Measurements from ENCODE around the gene ZCCHC8.
"Not testable (repeated sequence)": the region's sequence is repeated elsewhere in the genome, so short reads cannot be mapped to it uniquely, and the experiment has no call there.

Gene ZCCHC8

GRCh38 chr12:122513028-122513427 is 12.3 kb upstream of the ZCCHC8 start:
- not testable (repeated sequence) for DNase-seq (ENCODE audit: extremely low read depth in 1 of 2, low read depth in 1 of 2)

DNA sequence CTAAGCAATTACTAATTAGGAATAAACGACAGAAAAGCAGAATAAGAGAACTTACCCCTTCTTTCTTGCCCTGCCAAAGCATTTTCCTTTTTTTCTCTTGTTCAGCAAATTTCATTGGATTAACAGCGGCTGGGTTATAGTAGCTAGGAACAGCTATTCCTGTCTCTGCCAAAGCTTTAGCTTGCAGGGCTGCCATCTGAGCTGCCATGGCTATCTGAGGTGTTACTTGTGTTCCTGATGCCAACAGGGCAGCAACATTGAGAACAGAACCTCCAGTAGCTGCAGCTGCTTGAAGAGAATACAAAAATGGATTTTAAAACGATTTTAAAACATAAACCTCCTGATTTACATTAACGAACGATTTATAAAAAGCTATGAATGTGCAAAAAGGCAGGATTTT is 7.4 kb upstream of the ZCCHC8 start:
- no peak for DNase-seq (ENCODE audit: extremely low read depth in 1 of 2, low read depth in 1 of 2)

DNA sequence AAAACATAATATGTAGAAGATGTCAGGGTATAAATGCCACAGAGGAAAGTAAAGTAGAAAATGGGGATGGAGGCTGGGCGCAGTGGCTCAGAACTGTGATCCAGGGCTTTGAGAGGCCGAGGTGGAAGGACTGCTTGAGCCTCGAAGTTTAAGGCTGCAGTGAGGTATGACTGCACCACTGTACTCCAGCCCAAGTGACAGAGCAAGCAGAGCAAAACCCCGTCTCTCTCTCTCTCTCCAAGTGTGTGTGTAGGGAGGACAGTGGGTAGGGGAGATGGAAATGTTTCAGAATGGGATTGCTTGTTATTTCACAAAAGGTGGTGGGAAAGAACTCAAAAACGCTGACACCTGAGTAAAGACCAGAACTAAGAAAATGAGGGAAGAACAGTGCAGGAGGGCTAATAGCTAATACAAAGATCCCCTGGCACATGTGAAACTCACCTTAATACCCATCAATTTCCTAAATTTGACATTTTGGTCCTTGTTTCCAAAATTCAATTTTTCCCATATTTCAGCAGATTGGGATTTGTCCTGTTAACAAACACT is 5.7 kb upstream of the ZCCHC8 start:
- no peak for DNase-seq (ENCODE audit: extremely low read depth in 1 of 2, low read depth in 1 of 2)

GRCh38 chr12:122505419-122506051 is 4.8 kb upstream of the ZCCHC8 start:
- no peak for DNase-seq (ENCODE audit: extremely low read depth in 1 of 2, low read depth in 1 of 2)

- DNase-seq (ENCODE audit: extremely low read depth in 1 of 2, low read depth in 1 of 2) = no peak
Observed at GRCh38 chr12:122503783-122504590, 3.3 kb upstream of the ZCCHC8 start.

DNA sequence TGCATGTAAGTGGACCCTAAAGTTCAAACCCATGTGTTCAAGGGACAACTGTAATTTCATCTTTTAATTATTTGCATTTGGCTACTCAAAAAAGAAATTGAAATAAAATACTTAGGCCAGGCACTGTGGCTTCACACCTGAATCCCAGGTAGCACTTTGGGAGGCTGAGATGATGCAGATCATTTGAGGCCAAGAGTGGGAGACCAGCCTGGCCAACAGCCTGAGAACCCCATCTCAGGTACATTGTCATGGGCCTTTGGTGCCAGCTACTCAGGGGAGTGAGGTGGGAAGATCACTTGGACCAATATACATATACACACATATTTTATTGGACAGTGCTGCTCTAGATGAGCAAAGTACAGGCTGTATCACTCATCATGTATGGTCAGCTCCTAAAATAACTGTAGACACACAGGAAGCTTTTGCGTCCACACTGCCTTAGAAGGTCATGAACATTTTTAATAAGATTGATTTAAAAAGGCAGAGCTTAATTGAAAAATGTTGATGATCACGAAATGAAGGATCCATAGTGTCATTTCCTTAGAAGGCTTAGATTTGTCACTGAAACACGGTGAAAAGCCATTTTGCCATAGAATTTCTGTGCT is 2.5 kb upstream of the ZCCHC8 start:
- DNase-seq (ENCODE audit: extremely low read depth in 1 of 2, low read depth in 1 of 2) = no peak

DNA sequence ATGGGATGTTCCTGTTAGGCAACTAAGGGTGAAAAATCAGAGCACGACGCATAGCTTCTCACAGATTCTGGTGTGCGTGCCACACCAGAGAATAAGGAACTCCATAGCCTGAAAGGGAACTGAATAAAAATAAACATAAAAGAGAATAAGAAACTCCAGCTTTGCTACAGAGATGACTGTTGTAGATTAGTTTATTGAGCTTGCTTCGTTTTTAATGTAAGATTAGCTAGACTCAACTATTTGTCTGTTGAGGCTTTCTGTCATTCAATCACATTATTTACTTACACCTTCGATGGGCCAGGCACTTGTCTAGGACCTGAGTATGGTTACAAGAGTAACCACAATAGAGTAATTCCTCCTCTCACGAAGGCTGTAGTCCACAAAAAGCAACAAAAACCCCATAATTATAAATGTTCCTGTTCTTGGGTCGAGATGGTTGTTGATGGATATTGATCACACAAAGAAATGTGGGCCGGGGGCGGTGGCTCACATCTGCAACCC is 807 bp upstream of the ZCCHC8 start:
- DNase-seq (ENCODE audit: extremely low read depth in 1 of 2, low read depth in 1 of 2) = no peak

- no peak for DNase-seq (ENCODE audit: extremely low read depth in 1 of 2, low read depth in 1 of 2)
Observed at GRCh38 chr12:122499991-122500684, 594 bp downstream of the ZCCHC8 start.

GRCh38 chr12:122495258-122495657 is 5.5 kb downstream of the ZCCHC8 start:
- no peak for DNase-seq (ENCODE audit: extremely low read depth in 1 of 2, low read depth in 1 of 2)

DNA sequence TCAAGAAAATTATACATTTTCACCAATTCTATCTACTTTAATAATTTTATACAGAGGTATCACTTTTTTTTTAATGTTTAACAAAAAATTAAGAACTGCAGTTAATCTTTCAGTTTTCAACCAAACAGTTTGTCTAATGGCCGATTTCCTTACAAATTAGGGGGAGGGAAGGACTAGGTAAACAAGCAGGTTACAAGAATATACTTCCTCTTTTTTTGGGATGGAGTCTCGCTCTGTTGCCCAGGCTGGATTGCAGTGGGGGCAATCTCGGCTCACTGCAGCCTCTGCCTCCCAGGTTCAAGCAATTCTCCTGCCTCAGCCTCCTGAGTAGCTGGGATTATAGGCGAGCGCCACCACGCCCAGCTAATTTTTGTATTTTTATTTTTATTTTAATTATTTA is 7.5 kb downstream of the ZCCHC8 start:
- not testable (repeated sequence) for DNase-seq (ENCODE audit: extremely low read depth in 1 of 2, low read depth in 1 of 2)

GRCh38 chr12:122491991-122492390 is 8.7 kb downstream of the ZCCHC8 start:
- DNase-seq (ENCODE audit: extremely low read depth in 1 of 2, low read depth in 1 of 2) = no peak

- no peak for DNase-seq (ENCODE audit: extremely low read depth in 1 of 2, low read depth in 1 of 2)
Observed at GRCh38 chr12:122489038-122489437, 11.7 kb downstream of the ZCCHC8 start.

GRCh38 chr12:122487807-122488206 is 12.9 kb downstream of the ZCCHC8 start:
- not testable (repeated sequence) for DNase-seq (ENCODE audit: extremely low read depth in 1 of 2, low read depth in 1 of 2)

GRCh38 chr12:122486805-122487426 is 13.8 kb downstream of the ZCCHC8 start:
- DNase-seq (ENCODE audit: extremely low read depth in 1 of 2, low read depth in 1 of 2) = no peak

DNA sequence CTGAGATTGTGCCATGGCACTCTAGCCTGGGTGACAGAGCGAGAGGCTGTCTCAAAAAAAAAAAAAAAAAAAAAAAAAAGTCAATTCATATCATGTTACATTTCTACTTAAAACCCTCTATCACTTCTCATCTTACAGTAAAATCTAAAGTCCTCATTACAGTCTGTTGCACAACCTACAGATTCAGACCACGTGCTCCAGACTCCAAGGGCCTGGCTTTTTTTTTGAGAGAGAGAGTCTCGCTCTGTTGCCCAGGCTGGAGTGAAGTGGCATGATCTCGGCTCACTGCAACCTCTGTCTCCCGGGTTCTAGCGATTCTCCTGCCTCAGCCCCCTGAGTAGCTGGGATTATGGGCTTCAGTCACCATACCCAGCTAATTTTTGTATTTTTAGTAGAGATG is 14.4 kb downstream of the ZCCHC8 start:
- not testable (repeated sequence) for DNase-seq (ENCODE audit: extremely low read depth in 1 of 2, low read depth in 1 of 2)

GRCh38 chr12:122484385-122484784 is 16.3 kb downstream of the ZCCHC8 start:
- DNase-seq (ENCODE audit: extremely low read depth in 1 of 2, low read depth in 1 of 2) = not testable (repeated sequence)

GRCh38 chr12:122483969-122484368 is 16.8 kb downstream of the ZCCHC8 start:
- no peak for DNase-seq (ENCODE audit: extremely low read depth in 1 of 2, low read depth in 1 of 2)

- DNase-seq (ENCODE audit: extremely low read depth in 1 of 2, low read depth in 1 of 2) = no peak
Observed at GRCh38 chr12:122481861-122482260, 18.9 kb downstream of the ZCCHC8 start.

DNA sequence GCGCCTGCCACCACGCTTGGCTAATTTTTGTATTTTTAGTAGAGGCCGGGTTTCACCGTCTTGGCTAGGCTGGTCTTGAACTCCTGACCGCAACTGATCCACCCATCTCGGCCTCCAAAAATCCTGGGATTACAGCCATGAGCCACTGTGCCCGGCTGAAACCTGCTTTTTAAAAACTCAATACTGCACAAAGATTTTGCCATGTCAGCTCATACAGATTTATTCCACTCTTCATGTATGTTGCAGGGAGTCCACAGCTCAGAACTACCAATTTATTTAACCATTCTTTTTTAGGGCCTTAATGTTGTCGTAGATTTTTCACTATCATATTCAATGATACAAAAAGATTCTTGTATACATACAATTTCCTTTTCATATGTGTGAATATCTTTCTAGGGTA is 20.0 kb downstream of the ZCCHC8 start:
- no peak for DNase-seq (ENCODE audit: extremely low read depth in 1 of 2, low read depth in 1 of 2)

- DNase-seq (ENCODE audit: extremely low read depth in 1 of 2, low read depth in 1 of 2) = no peak
Observed at GRCh38 chr12:122474324-122474716, 26.4 kb downstream of the ZCCHC8 start.
